Measurements from ENCODE around the gene MYOZ3. TPM values are rescaled to one million over a fixed set of nuclear protein-coding genes. Genes with fewer than 3 reads are reported as not detected.

The MYOZ3 gene
- total RNA-seq, 2 donors from 2014 or later = 0.81 to 2.8 TPM

DNA sequence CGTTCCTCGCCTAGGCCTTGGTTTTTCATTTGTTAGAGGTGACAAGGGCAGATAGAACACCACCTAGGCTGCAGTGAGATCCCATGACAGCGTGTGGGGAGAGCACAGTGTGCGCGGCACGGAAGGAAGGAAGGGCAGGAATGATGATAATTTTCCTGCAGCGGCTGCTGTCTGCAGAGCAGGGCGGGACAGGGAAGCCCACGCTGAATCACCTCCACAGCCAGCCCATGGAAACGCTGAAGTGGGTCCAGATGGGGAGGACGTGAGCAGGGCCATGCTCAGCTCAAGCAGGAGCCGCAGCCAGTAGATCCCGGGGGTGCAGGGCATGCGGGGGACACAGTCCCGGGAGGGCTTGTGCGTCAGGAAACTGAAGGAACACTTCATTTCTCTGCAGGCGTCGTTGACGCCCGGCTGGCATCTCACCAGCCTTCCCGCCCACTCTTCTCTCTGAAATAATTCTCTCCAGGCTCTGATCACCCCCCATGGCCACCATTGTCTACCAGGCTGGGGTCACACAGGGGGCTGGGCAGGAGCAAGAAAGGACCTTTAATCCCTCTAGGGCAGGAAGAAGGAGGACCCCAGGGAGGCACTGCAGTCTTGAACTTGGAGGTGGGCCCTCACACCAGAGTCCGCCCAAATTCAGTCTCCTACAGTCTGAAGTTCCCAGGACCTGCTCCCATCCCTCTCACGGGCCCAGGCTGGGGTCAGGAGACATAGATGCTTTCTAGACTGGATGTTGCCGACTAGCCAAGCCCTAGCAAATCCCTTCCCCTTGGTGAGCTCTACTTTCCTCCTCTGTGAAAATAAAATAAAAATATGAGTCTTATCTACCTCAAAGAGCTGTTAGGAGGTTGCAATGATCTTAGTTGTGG lies 41.5 kb upstream of the MYOZ3 start:
- Histone ChIP-seq H3K27ac (peak overlapping the region; percentile 96 to 99), H3K4me1 (ENCODE audit: control insufficient read depth in 1 of 2, low read depth in 2 of 2) (peaks cover 50 to 88% of the 10 kb centered on the region in 2 donors), H3K9me3 (no peaks in the 10 kb centered on the region), H3K4me3 (peak overlapping the region; percentile 9), H3K36me3 (no peaks in the 10 kb centered on the region), H3K27me3 (replicated peaks; ENCODE audit: insufficient read depth) (no peaks in the 10 kb centered on the region)
- TF ChIP-seq, protein P1, sequence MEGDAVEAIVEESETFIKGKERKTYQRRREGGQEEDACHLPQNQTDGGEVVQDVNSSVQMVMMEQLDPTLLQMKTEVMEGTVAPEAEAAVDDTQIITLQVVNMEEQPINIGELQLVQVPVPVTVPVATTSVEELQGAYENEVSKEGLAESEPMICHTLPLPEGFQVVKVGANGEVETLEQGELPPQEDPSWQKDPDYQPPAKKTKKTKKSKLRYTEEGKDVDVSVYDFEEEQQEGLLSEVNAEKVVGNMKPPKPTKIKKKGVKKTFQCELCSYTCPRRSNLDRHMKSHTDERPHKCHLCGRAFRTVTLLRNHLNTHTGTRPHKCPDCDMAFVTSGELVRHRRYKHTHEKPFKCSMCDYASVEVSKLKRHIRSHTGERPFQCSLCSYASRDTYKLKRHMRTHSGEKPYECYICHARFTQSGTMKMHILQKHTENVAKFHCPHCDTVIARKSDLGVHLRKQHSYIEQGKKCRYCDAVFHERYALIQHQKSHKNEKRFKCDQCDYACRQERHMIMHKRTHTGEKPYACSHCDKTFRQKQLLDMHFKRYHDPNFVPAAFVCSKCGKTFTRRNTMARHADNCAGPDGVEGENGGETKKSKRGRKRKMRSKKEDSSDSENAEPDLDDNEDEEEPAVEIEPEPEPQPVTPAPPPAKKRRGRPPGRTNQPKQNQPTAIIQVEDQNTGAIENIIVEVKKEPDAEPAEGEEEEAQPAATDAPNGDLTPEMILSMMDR (IDR thresholded peaks at IDR 0.05) = no peak
- ATAC-seq (ENCODE audit: insufficient number of reproducible peaks, low FRiP score, low read depth) (no peak), DNase-seq (ENCODE audit: low spot score) (peak; percentile 72)

DNA sequence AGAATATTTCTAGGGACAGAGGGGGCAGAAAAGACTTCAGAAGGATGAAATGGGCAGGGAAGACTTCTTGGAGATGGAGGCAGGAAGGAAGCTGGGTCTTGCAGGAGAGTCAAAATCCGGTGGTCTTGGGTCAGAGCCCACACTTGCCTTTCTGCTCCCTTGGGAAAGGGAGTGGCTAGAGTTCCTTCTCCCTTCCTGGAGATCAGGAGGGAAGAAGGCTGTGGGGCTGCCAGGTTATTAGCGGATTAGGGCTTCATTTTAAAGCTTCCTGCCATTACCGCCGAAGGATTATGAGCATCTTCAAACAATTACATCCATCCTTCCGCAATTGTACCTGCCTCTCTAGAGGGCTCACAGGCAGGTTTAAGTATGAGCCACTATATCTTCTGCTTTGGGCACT lies 39.8 kb upstream of the MYOZ3 start:
- TF ChIP-seq, protein P1 (IDR thresholded peaks at IDR 0.05) = no peak
- ATAC-seq (ENCODE audit: insufficient number of reproducible peaks, low FRiP score, low read depth) = no peak
- H3K4me1 ChIP-seq (ENCODE audit: control insufficient read depth in 1 of 2, low read depth in 2 of 2) = peaks cover 36 to 71% of the 10 kb centered on the region in 2 donors
- DNase-seq (ENCODE audit: low spot score) = no peak
- H3K9me3 ChIP-seq = no peaks in the 10 kb centered on the region
- peak overlapping the region; percentile 34 to 99 for H3K27ac ChIP-seq
- H3K4me3 ChIP-seq = no peak overlapping the region
- no peaks in the 10 kb centered on the region for H3K36me3 ChIP-seq
- H3K27me3 ChIP-seq (replicated peaks; ENCODE audit: insufficient read depth) = no peaks in the 10 kb centered on the region

DNA sequence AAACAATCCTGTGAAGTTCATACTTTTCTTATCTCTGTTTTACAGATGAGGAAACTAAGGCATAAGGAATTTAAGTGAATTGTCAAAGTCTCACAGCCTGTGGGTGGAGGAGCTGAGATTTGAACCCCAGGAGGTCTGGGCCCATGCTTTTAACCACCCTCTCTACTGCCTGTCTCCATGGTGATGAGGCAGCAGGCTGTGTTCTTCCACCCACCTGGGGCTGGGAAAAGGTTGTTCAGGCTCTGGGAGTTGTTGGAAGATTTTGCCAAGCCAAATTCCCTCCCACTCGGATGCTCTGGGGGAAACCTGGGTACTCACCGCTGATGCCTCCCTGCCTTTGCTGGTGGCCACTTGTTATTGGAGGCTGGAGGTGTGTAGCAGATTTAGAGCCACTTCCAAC lies 38.9 kb upstream of the MYOZ3 start:
- TF ChIP-seq, protein P1 (IDR thresholded peaks at IDR 0.05) = no peak
- Histone ChIP-seq H3K27me3 (replicated peaks; ENCODE audit: insufficient read depth) (no peaks in the 10 kb centered on the region), H3K4me1 (ENCODE audit: control insufficient read depth in 1 of 2, low read depth in 2 of 2) (peaks cover 27 to 65% of the 10 kb centered on the region in 2 donors), H3K4me3 (no peak overlapping the region), H3K36me3 (no peaks in the 10 kb centered on the region), H3K9me3 (no peaks in the 10 kb centered on the region), H3K27ac (peak overlapping the region; percentile 34 to 99)
- DNase-seq (ENCODE audit: low spot score) = no peak
- no peak for ATAC-seq (ENCODE audit: insufficient number of reproducible peaks, low FRiP score, low read depth)

DNA sequence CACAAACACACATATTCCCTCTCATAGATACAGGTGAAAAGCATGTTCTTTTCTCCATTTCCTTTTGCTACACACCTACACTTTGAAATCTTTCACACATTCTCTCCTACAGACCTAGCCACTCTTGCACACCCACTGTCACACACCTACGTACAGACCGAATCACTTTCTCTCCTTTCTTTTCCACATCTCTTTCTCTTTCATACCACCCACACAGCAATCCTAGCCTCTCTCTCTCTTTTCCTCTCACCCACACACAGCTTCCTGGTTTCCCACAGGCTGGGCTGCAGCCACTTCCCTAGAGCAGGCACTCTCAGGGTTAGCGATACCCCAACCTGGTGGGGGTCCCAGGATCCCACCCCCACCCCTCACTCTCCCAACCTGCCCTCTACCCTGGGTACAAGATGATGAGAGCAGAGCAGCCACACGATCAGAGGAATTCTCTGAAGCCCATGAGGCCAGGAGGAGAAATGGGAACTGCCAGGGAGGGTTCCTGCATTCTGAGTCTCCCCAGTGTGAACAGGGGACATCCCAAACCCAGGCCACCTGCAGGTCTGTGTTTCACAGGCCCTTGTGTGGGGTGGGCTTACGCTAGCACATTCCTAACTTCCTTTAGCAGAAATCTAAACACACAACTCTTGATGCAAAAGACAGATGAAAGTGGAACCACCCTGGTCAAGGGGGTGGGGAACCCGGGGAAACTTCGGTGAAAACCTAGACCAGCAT lies 37.7 kb upstream of the MYOZ3 start:
- DNase-seq (ENCODE audit: low spot score) (no peak), ATAC-seq (ENCODE audit: insufficient number of reproducible peaks, low FRiP score, low read depth) (no peak)

DNA sequence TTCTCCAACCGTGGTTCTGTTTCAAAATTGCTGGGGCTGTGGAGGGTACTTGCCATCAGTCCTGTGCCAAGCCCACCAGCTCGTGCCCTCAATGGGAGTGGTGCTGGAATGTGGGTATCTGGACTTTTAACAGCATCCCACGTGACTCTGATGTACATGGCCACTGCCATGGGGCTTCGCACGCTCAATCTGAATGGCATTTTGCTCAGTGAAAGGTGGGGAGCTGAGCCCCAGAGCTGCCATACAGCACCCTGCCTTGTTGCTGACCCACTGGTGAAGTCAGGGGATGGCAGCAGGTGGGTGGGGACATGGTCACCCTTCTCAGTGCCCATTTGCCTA lies 37.2 kb upstream of the MYOZ3 start:
- Histone ChIP-seq H3K4me3 (peak overlapping the region; percentile 94), H3K9me3 (no peaks in the 10 kb centered on the region), H3K36me3 (no peaks in the 10 kb centered on the region), H3K27ac (peak overlapping the region; percentile 68 to 99), H3K4me1 (ENCODE audit: control insufficient read depth in 1 of 2, low read depth in 2 of 2) (peaks cover 22 to 65% of the 10 kb centered on the region in 2 donors), H3K27me3 (replicated peaks; ENCODE audit: insufficient read depth) (no peaks in the 10 kb centered on the region)
- no peak for DNase-seq (ENCODE audit: low spot score)
- ATAC-seq (ENCODE audit: insufficient number of reproducible peaks, low FRiP score, low read depth) = no peak
- TF ChIP-seq, protein P1 (IDR thresholded peaks at IDR 0.05) = no peak

More for the DNA sequence above, 37.7 kb upstream of the MYOZ3 start:
- Histone ChIP-seq H3K27ac (peak overlapping the region; percentile 68 to 99), H3K4me1 (ENCODE audit: control insufficient read depth in 1 of 2, low read depth in 2 of 2) (peaks cover 22 to 65% of the 10 kb centered on the region in 2 donors), H3K4me3 (peak overlapping the region; percentile 94), H3K27me3 (replicated peaks; ENCODE audit: insufficient read depth) (no peaks in the 10 kb centered on the region), H3K36me3 (no peaks in the 10 kb centered on the region), H3K9me3 (no peaks in the 10 kb centered on the region)
- TF ChIP-seq, protein P1 (IDR thresholded peaks at IDR 0.05) = no peak

Measured in thoracic aorta (tissue), 2 donors.